ENCODE data around the gene HGS.
"Not testable (repeated sequence)": the region's sequence is repeated elsewhere in the genome, so short reads cannot be mapped to it uniquely, and the experiment has no call there.

Gene HGS

GRCh38 chr17:81655378-81656117, 28.3 kb upstream of the HGS start:
- DNase-seq (ENCODE audit: low read depth in 2 of 2): no peak

GRCh38 chr17:81656118-81656743, 27.6 kb upstream of the HGS start, which contains the start of gene PDE6G:
PDE6G (minus strand) TSS chr17:81656542; CDS start chr17:81653305, 3,237 bp downstream.
- DNase-seq (ENCODE audit: low read depth in 2 of 2): no peak

DNA sequence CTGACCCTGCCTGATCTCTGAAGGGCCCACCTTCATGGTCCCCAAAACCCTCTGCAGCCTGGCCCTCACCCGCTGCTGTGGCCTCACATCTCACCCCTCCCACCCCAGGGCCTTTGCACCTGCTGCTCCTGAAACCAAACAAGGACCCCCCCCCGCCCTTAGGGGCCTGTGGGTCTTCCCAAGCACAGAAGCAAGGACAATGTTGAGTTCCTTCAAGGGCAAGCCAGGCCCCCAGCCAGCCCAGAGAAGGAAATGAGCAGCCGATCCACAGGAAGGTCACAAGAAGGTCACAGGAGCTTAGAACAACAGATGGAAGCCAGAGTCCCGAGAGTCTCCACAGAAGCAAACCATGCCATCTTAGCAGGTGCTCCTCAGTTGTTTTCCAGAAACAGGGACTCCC, 27.0 kb upstream of the HGS start:
- no peak for DNase-seq (ENCODE audit: low read depth in 2 of 2)

DNA sequence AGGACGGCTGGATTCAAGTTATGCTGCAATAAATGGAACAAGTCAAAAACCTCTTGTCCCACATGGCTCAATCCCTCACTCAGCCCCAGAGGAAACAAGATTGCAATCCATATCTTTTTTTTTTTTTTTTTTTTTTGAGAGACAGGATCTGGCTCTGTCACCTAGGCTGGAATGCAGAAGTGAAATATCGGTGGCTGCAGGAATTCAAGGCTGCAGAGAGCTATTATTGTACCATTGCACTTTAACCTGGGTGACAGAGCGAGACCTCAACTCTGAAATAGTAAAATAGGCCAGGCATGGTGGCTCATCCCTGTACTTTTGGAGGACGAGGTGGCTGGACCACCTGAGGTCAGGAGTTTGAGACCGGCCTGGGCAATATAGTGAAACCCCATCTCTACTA, 24.8 kb upstream of the HGS start:
- DNase-seq (ENCODE audit: low read depth in 2 of 2): no peak

- no peak for DNase-seq (ENCODE audit: low read depth in 2 of 2)
These were observed 23.4 kb upstream of the HGS start for GRCh38 chr17:81660441-81660840.

DNA sequence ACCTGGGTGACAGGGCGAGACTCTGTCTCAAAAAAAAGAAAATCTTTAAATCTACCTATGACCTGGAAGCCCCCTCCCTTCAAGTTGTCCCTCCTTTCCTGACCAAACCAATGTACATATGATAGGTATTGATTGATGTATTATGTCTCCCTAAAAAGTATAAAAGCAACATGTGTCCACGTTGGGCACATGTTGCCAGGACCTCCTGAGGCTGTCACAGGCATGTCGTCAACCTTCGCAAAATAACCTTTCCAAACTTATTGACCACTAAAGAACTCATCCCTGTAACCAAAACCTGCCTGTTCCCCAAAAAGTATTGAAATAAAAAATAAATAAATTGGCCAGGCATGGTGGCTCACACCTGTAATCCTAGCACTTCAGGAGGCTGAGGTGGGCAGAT, 21.8 kb upstream of the HGS start:
- no peak for DNase-seq (ENCODE audit: low read depth in 2 of 2)

GRCh38 chr17:81664051-81664470, 19.8 kb upstream of the HGS start:
- no peak for DNase-seq (ENCODE audit: low read depth in 2 of 2)

- peak; percentile 55 to 56 for DNase-seq (ENCODE audit: low read depth in 2 of 2)
These were observed 18.4 kb upstream of the HGS start for GRCh38 chr17:81665205-81666091.

DNA sequence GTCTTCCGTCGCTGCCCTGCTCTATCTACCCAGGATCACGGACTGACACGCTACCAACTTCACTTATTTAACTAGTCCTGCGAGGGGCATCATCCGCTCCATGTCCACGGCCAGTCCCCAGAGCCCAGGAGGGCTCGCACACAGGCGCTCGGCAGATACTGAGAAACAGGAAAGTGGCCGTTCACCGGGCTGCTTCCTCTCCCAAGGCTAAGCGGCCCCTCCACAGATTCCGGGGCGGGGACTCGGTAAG, 17.8 kb upstream of the HGS start:
- DNase-seq (ENCODE audit: low read depth in 2 of 2): no peak

DNA sequence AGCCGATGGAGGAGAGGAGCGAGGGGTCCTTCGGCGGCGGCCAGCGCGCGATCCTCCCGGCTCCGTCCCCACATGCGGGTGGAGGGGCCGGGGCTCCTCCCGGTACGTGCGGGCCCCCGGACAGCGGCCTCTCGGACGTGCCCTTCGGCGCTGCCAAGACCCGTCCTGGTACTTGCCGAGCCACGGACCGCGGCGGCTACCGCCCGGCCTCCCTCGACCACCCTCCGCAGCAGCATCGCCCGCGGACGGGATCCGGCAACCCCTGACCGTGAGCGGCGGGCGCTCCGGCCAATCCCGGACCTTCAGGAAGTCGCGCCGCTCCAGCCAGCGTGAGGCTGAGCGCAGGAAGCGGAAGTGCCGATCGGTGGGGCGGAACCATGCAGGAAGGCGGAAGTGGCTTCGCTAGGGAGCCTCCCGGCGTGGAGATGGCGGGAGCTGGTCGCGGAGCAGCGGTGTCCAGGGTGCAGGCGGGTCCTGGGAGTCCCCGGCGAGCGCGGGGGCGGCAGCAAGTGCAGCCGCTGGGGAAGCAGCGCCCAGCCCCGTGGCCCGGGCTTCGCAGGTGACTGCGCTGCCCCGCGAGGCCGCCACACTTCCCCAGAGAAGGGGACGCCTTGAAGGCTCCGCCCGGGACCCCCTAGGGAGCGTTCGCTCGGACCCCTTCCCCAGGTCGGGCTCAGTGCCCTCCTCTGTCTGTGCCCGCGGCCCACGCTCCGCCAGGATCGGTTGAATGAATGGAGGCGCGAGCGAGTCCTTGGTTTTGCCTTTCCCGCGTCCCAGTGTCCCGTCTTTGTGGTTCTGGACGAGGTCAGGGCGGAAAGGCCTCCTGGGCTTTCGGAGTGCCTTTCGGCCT, 17.2 kb upstream of the HGS start, which contains the start of the genes CCDC137 and OXLD1:
Gene CCDC137, plus strand, starts transcription at position 396 of the 850 bp plus-strand sequence. Its CDS starts 30 bp downstream, at position 426.
Gene OXLD1, minus strand, starts transcription at position 264 of the 850 bp plus-strand sequence. Its CDS starts 28 bp downstream, at position 236.
- DNase-seq (ENCODE audit: low read depth in 2 of 2): peak; percentile 89 to 94

- no peak for DNase-seq (ENCODE audit: low read depth in 2 of 2)
These were observed 16.1 kb upstream of the HGS start for GRCh38 chr17:81667754-81668153.

GRCh38 chr17:81672504-81672903, 11.3 kb upstream of the HGS start:
- no peak for DNase-seq (ENCODE audit: low read depth in 2 of 2)

DNA sequence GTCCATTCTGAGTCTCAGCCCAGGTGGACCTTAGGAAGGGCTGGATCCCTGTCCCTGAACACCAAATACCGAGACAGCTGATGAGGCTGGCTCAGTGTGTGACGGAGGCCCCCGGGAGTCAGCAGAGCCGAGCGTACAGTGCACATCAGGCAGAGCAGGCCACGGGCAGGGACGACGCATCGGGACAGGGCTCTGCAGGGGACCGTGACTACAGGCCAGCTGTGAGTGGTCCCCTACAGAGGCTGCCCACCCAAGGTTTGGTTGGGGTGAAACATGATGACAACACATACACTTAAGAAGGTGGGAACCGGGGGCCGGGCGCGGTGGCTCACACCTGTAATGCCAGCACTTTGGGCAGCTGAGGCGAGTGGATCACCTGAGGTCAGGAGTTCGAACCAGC, 10.9 kb upstream of the HGS start:
- no peak for DNase-seq (ENCODE audit: low read depth in 2 of 2)

DNA sequence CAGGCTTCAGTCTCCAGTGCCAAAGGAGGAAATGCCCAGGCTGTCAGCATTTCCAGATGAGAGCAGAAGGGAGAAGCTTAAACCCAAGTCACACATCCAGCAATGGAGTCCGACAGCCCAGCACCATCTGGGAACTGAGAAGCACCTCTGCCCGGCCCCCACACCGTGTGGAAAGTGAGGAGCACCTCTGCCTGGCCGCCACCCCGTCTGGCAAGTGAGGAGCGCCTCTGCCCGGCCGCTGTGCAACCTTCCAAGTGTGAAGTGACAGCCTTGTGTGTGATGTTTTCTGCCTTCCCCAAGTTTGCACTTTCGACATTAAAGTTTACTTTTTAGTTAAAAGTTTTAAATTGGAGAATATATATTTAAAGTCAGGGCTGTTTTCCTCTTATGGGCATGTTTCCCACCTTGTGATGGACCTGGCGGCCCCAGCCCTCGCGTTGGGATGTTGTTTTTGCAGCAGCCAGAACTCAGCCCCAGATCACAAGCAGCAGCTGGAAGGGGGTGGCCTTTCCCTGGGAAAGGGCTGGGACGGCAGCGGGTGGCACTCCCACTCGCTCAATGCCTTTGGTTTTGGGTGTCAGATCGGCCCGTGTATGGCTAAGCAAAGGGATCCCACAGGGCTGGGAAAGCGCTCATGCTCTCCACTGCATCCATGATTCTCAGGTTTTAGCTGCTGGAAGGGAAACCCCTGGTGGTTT, 10.1 kb upstream of the HGS start:
- DNase-seq (ENCODE audit: low read depth in 2 of 2): no peak

DNA sequence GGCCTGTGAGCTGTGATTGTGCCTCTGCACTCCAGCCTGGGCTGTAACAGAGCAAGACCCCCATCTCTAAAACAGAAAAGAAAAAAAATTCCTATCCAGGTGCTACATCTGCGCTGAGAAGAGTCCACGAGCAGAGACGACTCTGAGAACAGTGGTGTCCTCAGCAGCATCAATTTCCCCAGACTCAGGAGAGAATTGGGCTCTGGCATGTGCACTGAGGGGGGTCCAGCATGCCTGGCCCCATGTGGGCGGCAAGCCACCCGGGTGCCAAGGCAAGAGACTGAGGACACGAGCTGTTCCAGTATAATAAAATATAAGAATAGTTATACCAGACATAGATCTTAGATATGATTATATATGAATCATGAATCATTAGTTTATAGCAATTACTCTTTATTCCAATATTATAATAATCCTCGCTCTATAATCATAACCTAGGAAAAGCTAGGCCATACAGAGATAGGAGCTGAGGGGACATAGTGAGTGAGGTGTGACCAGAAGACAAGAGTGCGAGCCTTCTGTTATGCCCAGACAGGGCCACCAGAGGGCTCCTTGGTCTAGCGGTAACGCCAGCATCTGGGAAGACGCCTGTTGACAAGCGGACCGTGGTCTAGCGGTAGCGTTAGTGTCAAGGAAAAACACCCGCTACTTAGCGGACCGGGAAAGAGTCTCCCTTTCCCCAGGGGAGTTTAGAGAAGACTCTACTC, 8.1 kb upstream of the HGS start:
- DNase-seq (ENCODE audit: low read depth in 2 of 2): not testable (repeated sequence)

GRCh38 chr17:81676906-81677305, 6.9 kb upstream of the HGS start:
- DNase-seq (ENCODE audit: low read depth in 2 of 2): no peak

GRCh38 chr17:81680150-81680549, 3.7 kb upstream of the HGS start:
- no peak for DNase-seq (ENCODE audit: low read depth in 2 of 2)

DNA sequence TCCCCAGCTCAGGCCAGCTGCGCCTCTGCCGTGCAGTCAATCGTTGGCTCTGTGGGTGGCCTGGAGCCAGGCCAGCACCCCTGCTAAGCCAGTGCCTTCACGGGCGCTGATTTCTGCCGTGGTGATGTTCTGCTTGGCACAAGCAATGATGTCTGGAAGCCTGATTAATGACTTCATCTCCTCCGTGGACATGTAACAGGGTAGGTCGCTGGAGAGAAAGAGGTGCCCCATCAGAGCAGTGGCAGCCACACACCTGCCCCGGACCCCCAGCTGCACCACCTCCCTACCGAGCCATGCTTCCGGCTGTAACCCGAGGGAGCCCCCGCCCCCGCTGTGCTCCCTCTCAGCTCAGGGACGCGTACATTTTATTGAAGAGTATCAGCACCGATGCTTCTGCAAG, 2.1 kb upstream of the HGS start:
- DNase-seq (ENCODE audit: low read depth in 2 of 2): no peak

GRCh38 chr17:81682565-81683207, 1.1 kb upstream of the HGS start:
- no peak for DNase-seq (ENCODE audit: low read depth in 2 of 2)

DNA sequence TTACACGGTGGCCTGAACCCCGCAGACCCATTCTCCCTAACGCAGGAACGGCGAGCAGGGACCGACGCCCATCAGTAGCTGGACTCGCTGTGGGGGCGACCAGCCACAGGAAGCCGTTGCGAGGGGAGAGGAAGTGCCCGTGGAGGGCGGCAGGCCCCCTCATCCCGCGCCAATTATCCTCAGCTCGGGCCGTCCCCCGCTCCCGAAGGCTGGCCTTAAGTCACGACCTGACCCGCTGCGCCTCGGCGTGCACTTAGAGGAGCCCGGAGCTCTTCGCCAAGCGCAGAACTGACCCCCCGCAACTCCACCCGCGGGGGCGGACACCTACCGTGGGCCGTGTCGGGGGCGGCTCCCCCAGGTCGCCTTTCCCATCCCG, 615 bp upstream of the HGS start:
- DNase-seq (ENCODE audit: low read depth in 2 of 2): no peak

Measured in stimulated activated CD4-positive, alpha-beta T cell treated with anti-CD3 and anti-CD28 coated beads, Interleukin-15, amount 100 ng/mL, for 48 hours (primary cell).